ENCODE data around the gene SMARCA2.

DNA sequence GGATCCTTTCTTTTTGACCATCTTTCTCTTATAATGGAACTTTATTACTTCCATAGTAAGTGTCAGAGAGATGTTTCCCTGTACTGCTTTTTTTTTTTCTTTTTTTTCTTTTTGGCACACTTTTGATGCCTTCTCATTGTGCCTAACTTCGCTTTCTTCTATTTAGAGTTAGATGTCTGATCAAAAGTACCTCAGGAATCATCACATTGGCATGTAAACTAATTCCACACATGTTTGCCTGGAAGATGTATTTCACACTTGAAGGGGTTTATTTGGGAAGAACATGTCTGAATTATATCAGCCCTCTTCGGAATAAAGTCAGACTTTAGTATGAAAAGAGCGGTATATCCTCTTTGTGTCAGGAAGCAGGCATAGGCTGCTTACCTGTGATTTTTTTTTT, 35.1 kb downstream of the SMARCA2 start:
- TF ChIP-seq CTCF (IDR thresholded peaks at IDR 0.05) = no peak
- no peak for TF ChIP-seq EZH2phosphoT487 (IDR thresholded peaks at IDR 0.05)
